Keratinocyte (primary cell): ENCODE measurements around the gene RBMS3.

ENCODE experiments used
- EZH2 ChIP-seq: IDR thresholded peaks from one replicate; pipeline ENCODE4 v1.6.1; 2012; ENCODE audit warnings: inconsistent platforms, mild to moderate bottlenecking, low read length, moderate library complexity
- TF ChIP-seq, protein P1 (sequence below), 3 experiments: IDR thresholded peaks in 1 of 3; conservative IDR thresholded peaks in 1 of 3; optimal IDR thresholded peaks in 1 of 3; 2 replicates in 2 of 3; 3 replicates in 1 of 3; pipeline versions ENCODE3 to v1.5.1; 2011; ENCODE audit warnings: low read length in 3 of 3, mild to moderate bottlenecking in 3 of 3, moderate library complexity in 2 of 3, control low read depth in 1 of 3, inconsistent platforms in 1 of 3; ENCODE audit not compliant: insufficient read depth in 2 of 3; ENCODE audit errors: extremely low read depth in 1 of 3

DNA sequence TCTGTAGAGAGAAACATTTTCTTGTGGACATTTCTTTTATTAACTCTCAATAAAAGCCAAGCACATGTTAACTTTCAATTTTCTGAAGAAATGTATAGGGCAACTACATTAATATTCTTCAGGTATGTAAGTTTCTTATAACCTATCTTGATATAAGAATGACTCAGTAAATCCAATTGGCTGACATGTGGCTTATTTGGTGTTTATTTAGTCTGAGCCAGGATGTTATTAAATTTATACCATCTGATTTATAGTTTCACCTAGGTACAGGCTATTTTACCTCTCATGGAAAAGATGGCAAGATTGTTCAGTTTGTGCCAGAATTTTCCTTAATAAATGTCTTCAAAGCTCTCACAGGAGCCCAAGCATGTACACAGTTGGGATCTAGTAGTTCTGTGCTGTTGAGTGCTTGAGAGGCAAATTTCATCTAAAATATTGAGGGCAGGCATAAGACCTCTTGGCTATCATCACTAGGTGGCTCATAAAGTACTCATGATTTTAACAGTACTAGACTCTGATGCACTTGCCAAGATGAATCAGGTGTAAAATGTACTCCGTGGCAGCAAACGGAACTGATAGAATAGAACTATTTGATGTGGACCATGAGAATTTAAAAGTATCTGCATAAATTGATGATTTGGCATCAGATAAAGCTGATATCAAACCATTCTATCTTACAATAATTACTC, 631.9 kb downstream of the RBMS3 start:
- TF ChIP-seq, protein P1, sequence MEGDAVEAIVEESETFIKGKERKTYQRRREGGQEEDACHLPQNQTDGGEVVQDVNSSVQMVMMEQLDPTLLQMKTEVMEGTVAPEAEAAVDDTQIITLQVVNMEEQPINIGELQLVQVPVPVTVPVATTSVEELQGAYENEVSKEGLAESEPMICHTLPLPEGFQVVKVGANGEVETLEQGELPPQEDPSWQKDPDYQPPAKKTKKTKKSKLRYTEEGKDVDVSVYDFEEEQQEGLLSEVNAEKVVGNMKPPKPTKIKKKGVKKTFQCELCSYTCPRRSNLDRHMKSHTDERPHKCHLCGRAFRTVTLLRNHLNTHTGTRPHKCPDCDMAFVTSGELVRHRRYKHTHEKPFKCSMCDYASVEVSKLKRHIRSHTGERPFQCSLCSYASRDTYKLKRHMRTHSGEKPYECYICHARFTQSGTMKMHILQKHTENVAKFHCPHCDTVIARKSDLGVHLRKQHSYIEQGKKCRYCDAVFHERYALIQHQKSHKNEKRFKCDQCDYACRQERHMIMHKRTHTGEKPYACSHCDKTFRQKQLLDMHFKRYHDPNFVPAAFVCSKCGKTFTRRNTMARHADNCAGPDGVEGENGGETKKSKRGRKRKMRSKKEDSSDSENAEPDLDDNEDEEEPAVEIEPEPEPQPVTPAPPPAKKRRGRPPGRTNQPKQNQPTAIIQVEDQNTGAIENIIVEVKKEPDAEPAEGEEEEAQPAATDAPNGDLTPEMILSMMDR (optimal IDR thresholded peaks at IDR 0.05 in 1 of 3, IDR thresholded peaks at IDR 0.05 in 1 of 3, conservative IDR thresholded peaks at IDR 0.05 in 1 of 3; ENCODE audit: extremely low read depth in 1 of 3, insufficient read depth in 2 of 3, low read length in 3 of 3), result no peak
- TF ChIP-seq EZH2, result no peak
